Tibial nerve (tissue), 4 donors: ENCODE results near the gene ZMPSTE24. TPM values are rescaled to one million over a fixed set of nuclear protein-coding genes. Genes with fewer than 3 reads are reported as not detected.

Experiments used
- DNase-seq, 2 donors: peaks; one replicate each; pipeline ENCODE4 v3.0.0-alpha.2; 2019; ENCODE audit warnings: low spot score in 2 of 2
- H3K27ac ChIP-seq, 4 donors: fragments of 200-600 bp; sonication (generic) in 3 of 4; one replicate each; pipeline ENCODE4 v1.5.1; 2017 to 2019; ENCODE audit warnings: mild to moderate bottlenecking in 1 of 4
- H3K27me3 ChIP-seq, 2 donors: fragments of 200-600 bp; sonication (generic) in 1 of 2; one replicate each; pipeline versions ENCODE4 v1.5.1 to v1.6.0; 2017 to 2019
- H3K36me3 ChIP-seq, 3 donors: fragments of 200-600 bp; sonication (generic); one replicate each; pipeline ENCODE4 v1.5.1; 2018 to 2019
- H3K4me1 ChIP-seq, 4 donors: fragments of 200-600 bp; sonication (generic) in 3 of 4; one replicate each; pipeline ENCODE4 v1.5.1; 2017 to 2019
- H3K4me3 ChIP-seq, 4 donors: fragments of 200-600 bp; sonication (generic) in 3 of 4; one replicate each; pipeline ENCODE4 v1.5.1; 2017 to 2019; ENCODE audit warnings: mild to moderate bottlenecking in 1 of 4, moderate library complexity in 1 of 4
- H3K9me3 ChIP-seq, 4 donors: fragments of 200-600 bp; sonication (generic) in 3 of 4; one replicate each; pipeline ENCODE4 v1.5.1; 2017 to 2019
- CTCF ChIP-seq, 5 experiments: fragments of 200-600 bp in 3 of 5; fragments of 450-650 bp in 2 of 5; sonication (generic) in 3 of 5; IDR thresholded peaks; one replicate each; pipeline ENCODE4 v1.5.1; 2016 to 2019; ENCODE audit warnings: antibody characterized with exemption in 5 of 5, mild to moderate bottlenecking in 3 of 5, moderate library complexity in 2 of 5
- EP300 ChIP-seq, 2 donors: sonication (generic); formaldehyde crosslinking; IDR thresholded peaks; one replicate each; pipeline ENCODE4 v1.6.1; 2017; ENCODE audit warnings: antibody characterized with exemption in 2 of 2, mild to moderate bottlenecking in 1 of 2
- POLR2A ChIP-seq, 2 donors: fragments of 450-650 bp; IDR thresholded peaks; one replicate each; pipeline ENCODE4 v1.6.1; 2017; ENCODE audit warnings: antibody characterized with exemption in 2 of 2, mild to moderate bottlenecking in 2 of 2, moderate library complexity in 2 of 2
- WGBS, 2 donors: methylation state at CpG; one replicate each; pipeline ENCODE4 v1.1.5; 2018; 5-methylcytosine and 5-hydroxymethylcytosine counted together
- total RNA-seq, 4 donors: library from RNA; depleted of rRNA; stranded (reverse); fragments of >200 nt; gene quantifications; one replicate each; pipeline ENCODE4 v1.1.0, GENCODE V29; 2016

ZMPSTE24 gene
- total RNA-seq, 4 donors from 2014 or later = 27.0 to 51.1 (median 32.1) TPM

- no peak for DNase-seq
- no peak overlapping the region for H3K4me3 ChIP-seq
- H3K36me3 ChIP-seq = no peaks in the 10 kb centered on the region
- H3K4me1 ChIP-seq = no peaks in the 10 kb centered on the region
- no peak for TF ChIP-seq POLR2A (IDR thresholded peaks at IDR 0.05)
- TF ChIP-seq EP300 (IDR thresholded peaks at IDR 0.05) = no peak
- TF ChIP-seq CTCF (IDR thresholded peaks at IDR 0.05) = no peak
- H3K27me3 ChIP-seq = no peaks in the 10 kb centered on the region
- no peaks in the 10 kb centered on the region for H3K9me3 ChIP-seq
- H3K27ac ChIP-seq = no peak overlapping the region
These were observed 9.6 kb upstream of the ZMPSTE24 start for GRCh38 chr1:40248412-40248811.

- 77 to 89% methylated on average over 4 of the region's 4 CpGs for WGBS, 2 donors
These were observed 6.6 kb upstream of the ZMPSTE24 start for GRCh38 chr1:40251456-40251855.

GRCh38 chr1:40252601-40253000 lies 5.4 kb upstream of the ZMPSTE24 start:
- 83 to 100% methylated on average over 2 of the region's 2 CpGs for WGBS, 2 donors
- no peak for DNase-seq
- Histone ChIP-seq H3K27ac (no peak overlapping the region), H3K4me3 (no peak overlapping the region), H3K36me3 (no peaks in the 10 kb centered on the region), H3K9me3 (no peaks in the 10 kb centered on the region), H3K4me1 (peaks cover 0 to 23% (median 13%) of the 10 kb centered on the region in 4 donors), H3K27me3 (no peaks in the 10 kb centered on the region)
- TF ChIP-seq EP300 (IDR thresholded peaks at IDR 0.05) (no peak), CTCF (IDR thresholded peaks at IDR 0.05) (no peak), POLR2A (IDR thresholded peaks at IDR 0.05) (no peak)

More at GRCh38 chr1:40251456-40251855, 6.6 kb upstream of the ZMPSTE24 start:
- H3K36me3 ChIP-seq = no peaks in the 10 kb centered on the region
- H3K4me1 ChIP-seq = peaks cover 0 to 16% (median 8%) of the 10 kb centered on the region in 4 donors
- H3K9me3 ChIP-seq = no peaks in the 10 kb centered on the region
- H3K4me3 ChIP-seq = no peak overlapping the region
- DNase-seq = no peak
- no peak overlapping the region for H3K27ac ChIP-seq
- no peaks in the 10 kb centered on the region for H3K27me3 ChIP-seq
- no peak for TF ChIP-seq CTCF (IDR thresholded peaks at IDR 0.05)
- TF ChIP-seq POLR2A (IDR thresholded peaks at IDR 0.05) = no peak
- TF ChIP-seq EP300 (IDR thresholded peaks at IDR 0.05) = no peak

- no peak overlapping the region for H3K4me3 ChIP-seq
- no peak overlapping the region for H3K27ac ChIP-seq
- TF ChIP-seq CTCF (IDR thresholded peaks at IDR 0.05) (no peak), EP300 (IDR thresholded peaks at IDR 0.05) (no peak), POLR2A (IDR thresholded peaks at IDR 0.05) (no peak)
- no peaks in the 10 kb centered on the region for H3K27me3 ChIP-seq
- H3K4me1 ChIP-seq = peaks cover 0 to 42% (median 25%) of the 10 kb centered on the region in 4 donors
- peaks cover 0 to 9% (median 0%) of the 10 kb centered on the region in 3 donors for H3K36me3 ChIP-seq
- H3K9me3 ChIP-seq = no peaks in the 10 kb centered on the region
- no peak for DNase-seq
These were observed 2.8 kb upstream of the ZMPSTE24 start for GRCh38 chr1:40255231-40255630.

- Histone ChIP-seq H3K27me3 (no peaks in the 10 kb centered on the region), H3K4me3 (peak overlapping the region; percentile 51 to 89 (median 65)), H3K9me3 (no peaks in the 10 kb centered on the region), H3K4me1 (peaks cover 0 to 51% (median 25%) of the 10 kb centered on the region in 4 donors), H3K27ac (peak overlapping the region in 2 of 4 donors; percentile 93 to 98), H3K36me3 (peaks cover 0 to 19% (median under 1%) of the 10 kb centered on the region in 3 donors)
- 67 to 69% methylated on average over 6 of the region's 6 CpGs for WGBS, 2 donors
- TF ChIP-seq POLR2A (IDR thresholded peaks at IDR 0.05) (no peak), CTCF (IDR thresholded peaks at IDR 0.05) (no peak), EP300 (IDR thresholded peaks at IDR 0.05) (no peak)
- no peak for DNase-seq
These were observed 1.5 kb upstream of the ZMPSTE24 start for GRCh38 chr1:40256401-40257084.
